HG02970 (cell line): Measurements from ENCODE around the gene ALDH3B1.

Source experiments
- ATAC-seq: cut with Tn5 transposase; IDR thresholded peaks from one replicate; pipeline ENCODE4 v1.9.1; 2021; ENCODE audit warnings: mild to moderate bottlenecking, moderate library complexity, moderate number of reproducible peaks; ENCODE audit not compliant: unreplicated experiment, low FRiP score

Gene ALDH3B1

GRCh38 chr11:68027667-68028066, 17.5 kb downstream of the ALDH3B1 start:
- no peak for ATAC-seq

- ATAC-seq: no peak
Observed at GRCh38 chr11:68028802-68029545, 18.8 kb downstream of the ALDH3B1 start.

DNA sequence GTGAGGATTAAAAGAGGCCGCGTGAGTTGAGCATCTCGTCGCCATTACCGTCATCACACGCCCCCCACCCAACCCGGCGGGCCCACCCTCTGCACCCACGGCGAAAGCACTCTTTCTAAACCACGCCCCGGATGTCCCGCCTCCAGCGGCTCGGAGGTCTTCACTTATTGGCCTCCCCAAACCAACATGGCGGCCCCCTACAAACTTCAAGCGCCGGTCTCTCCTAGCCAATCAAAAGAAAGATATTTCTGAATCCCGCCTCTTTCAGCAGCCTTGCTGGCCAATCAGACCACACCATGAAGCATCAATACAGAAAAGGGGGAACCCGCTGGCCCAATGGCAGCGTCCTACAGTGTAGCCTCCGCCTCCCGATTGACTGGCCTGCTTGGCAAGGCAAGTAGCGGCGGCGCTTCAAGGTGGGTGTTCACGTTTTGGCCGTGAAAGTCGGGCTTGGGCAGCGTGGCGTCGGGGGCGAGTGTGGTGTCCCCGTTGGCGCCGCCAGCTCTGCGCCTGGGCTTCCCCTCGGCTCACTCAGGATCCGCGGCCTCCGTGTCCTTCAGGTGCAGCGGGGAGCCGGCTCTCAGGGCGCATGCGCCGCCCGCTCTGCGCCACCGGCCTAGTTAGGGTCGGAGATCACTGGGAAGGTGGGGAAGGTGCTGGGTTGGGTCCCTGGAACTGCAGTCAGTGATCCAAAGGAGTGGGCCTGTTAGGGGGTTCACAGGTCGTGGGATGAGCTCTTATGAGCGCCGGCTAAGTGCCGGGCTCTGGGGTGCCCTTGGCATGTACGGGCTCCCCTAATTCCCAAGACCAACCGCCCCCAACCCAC, 20.4 kb downstream of the ALDH3B1 start, which contains the start of gene NDUFS8:
NDUFS8 (plus strand) TSS at position 364 of the 826 bp plus-strand sequence. CDS start 1,471 bp downstream, outside the sequence.
- peak; percentile 85 for ATAC-seq

GRCh38 chr11:68031144-68031464, 21.0 kb downstream of the ALDH3B1 start:
- ATAC-seq: no peak

- ATAC-seq: no peak
Observed at GRCh38 chr11:68032003-68032402, 21.9 kb downstream of the ALDH3B1 start.

GRCh38 chr11:68032997-68033707, 23.0 kb downstream of the ALDH3B1 start:
- ATAC-seq: no peak

- ATAC-seq: no peak
Observed at GRCh38 chr11:68033708-68034045, 23.6 kb downstream of the ALDH3B1 start.

- ATAC-seq: no peak
Observed at GRCh38 chr11:68035266-68035876, 25.2 kb downstream of the ALDH3B1 start.

DNA sequence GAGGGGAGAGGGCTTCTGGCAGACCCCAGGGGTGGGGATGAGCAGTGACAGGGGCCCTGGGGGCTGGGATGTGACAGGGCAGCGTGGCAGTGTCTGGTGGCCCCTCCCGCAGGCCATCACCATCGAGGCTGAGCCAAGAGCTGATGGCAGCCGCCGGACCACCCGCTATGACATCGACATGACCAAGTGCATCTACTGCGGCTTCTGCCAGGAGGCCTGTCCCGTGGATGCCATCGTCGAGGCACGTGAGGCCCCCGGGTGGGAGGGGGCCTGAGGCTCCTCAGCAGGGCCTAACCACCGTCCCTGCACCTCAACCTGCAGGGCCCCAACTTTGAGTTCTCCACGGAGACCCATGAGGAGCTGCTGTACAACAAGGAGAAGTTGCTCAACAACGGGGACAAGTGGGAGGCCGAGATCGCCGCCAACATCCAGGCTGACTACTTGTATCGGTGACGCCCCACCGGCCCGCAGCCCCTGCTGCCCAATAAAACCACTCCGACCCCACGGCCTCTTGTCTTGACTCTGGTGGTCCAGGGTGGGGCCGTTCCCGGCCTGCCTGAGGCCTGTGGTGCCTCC, 26.1 kb downstream of the ALDH3B1 start:
- ATAC-seq: no peak

DNA sequence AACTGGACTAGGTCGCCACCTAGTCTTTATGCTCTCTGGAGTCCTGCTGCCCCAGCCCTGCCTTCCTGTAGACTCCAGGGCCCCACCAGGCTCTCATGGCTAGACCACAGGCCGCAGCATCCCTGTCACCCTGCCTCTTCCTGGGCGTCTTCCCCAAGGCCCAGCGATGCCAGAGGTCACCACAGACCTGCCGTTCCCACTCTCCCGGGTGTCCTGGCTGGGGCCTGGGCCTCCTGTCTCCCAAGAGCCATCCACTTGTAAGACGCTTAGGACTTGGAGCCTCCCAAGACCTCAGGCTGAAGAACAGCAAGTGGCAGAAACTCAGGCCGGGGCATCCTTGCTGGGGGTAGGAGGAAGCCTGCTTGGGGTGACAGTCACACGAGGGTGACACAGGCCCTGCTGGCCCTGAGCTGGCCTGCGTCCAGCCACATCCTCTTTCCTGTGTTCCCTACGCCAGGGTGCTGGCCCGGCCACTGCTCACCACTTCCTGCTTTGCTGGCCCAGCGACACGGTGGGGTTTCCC, 26.7 kb downstream of the ALDH3B1 start:
- ATAC-seq: no peak

- ATAC-seq: no peak
Observed at GRCh38 chr11:68037411-68038225, 27.5 kb downstream of the ALDH3B1 start.

- no peak for ATAC-seq
Observed at GRCh38 chr11:68038226-68038717, 28.1 kb downstream of the ALDH3B1 start.

DNA sequence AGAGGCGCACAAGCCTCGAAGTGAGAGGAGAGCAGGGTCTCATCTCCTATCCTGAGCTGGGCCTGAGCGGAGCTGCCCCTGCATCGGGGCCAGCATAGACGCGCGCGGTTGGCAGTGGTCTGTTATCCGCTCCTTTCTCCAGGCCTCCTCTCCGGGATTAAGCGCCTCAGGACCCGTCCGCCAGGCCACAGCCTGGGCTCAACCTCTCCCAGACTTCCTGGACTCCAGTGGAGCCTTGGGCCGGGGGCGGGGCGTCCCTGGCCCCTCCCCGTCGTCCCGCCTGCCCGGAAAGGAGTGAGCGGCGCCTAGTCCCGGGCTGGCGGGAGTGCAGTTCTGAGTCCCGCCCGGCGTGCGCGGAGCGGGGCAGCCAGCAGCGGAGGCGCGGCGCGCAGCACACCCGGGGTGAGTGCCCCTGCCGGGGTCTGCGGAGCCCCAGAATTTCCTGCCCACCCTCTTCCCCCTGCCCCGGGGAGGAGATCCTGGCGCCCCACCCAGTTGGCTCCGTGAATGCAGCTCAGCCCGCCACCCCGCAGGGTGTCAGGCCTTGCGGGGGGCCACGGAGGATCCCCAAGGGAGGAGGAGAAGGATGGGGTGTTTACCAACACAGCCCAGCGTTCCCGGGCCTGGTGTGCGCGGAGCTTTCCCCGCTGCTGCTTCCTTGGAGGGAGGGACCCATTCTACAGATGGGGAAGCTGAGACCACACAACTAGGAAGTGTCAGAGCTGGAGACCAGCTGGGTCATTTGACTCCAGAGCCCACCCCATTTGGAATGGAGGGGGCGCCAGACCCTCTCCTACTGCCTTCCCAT, 28.8 kb downstream of the ALDH3B1 start, which contains the start of gene TCIRG1:
TCIRG1 (plus strand) TSS at position 308 of the 808 bp plus-strand sequence. CDS start 2,247 bp downstream, outside the sequence.
- ATAC-seq: no peak

DNA sequence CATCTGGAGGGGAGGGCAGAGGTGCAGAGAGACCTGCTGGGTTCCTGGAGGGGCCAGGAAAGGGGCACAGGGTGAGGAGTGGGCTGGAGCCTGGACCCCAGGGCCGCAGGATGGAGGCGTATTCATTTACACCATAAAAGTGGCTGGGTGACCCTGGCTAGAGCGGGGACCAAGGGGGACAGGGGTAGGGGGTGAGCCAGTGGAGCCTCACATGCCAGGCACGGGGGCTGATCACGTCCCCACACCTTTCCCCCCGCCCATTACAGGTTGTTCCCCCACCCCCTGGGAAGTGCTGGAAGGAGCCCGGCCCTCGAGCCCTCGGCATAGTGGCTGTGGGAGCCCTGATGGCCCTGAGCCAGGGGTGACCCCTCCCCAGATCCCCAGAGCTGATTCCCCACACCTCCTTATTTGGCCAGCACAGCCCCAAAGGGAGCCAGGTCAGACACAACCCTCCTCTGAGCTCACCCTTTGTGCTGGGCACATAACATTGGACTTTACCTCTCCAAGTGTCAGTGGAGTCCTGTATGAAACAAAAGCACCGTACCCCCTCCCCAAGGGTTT, 29.5 kb downstream of the ALDH3B1 start:
- ATAC-seq: no peak

DNA sequence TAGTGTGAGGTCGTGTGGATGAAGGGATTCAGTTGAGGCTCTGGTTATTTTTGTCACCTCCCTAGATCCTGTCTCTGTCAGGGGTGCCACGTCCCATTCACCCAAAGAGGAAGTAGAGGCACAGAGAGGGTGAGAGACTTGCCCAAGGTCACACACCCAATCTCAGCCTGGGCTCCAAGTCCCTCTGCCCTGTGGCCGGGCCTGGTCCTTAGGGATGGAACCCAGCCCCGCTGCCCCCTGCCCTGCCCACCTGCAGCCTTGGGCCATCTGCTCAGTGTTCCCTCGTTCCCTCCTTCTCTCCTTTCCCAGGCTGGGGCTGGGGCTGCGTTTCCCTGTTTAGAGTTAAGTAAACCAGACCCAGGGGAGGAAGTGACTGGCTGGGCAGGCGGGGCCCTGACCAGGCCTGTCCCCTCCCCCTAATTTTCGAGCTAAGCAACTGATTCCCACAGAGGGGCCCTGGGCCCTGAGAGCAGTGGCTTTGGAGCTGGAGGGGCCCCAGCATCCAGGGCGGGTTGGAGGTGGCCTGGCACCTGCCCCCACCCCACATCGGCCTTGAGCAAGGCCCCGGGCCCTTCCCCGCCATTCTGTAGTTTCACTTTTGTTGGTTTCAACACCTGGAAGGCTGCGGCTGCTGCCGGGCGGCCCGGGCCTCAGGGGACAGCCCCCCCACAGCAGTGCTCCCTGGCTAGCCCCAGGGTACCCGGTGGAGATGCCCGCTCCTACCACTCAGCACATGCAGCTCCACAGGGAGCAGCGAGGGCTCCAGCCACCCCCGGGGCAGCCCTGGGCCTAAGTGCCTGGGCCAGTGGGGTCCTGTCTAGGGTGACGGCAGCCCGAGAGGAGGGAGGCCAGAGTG, 30.2 kb downstream of the ALDH3B1 start:
- ATAC-seq: no peak

- ATAC-seq: no peak
Observed at GRCh38 chr11:68040957-68041591, 30.9 kb downstream of the ALDH3B1 start.
